ENCODE data around the gene PARD6B. TPM values are rescaled to one million over a fixed set of nuclear protein-coding genes. Genes with fewer than 3 reads are reported as not detected.

Gene PARD6B
- total and polyA plus RNA-seq, 2 of the 13 experiments (the other 11 are each of a cell fraction or from before 2014, with no cell fraction given): 6.9 to 22.2 TPM

DNA sequence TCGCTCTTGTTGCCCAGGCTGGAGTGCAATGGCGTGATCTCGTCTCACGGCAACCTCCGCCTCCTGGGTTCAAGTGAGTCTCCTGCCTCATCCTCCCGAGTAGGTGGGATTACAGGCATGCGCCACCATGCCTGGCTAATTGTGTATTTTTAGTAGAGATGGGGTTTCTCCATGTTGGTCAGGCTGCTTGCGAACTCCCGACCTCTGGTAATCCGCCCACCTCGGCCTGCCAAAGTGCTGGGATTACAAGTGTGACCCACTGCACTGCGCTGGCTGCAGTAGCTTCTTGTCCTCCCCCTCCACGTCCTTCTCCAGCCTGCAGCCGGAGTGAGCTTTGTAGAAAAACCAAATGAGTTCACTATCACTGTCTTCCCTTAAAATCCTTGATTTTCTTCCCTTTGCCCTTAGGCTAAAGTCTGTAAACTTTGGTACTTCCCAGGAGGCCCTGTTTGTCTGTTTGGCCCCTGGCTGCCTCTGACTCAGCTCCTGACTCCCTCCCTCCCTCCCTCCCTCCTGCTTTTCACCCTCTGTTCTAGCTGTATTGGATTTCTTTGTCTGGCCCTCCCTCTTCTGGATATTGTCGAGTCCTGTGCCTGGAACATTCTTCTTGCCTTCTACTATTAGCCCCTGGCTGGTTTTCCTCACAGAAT is 12.9 kb downstream of the PARD6B start (continued):
- TF ChIP-seq TCF12 (IDR thresholded peaks at IDR 0.05) (no peak), TCF12 (CRISPR knock-in tag; IDR thresholded peaks at IDR 0.05) (peak; percentile 43; the same call in 1 of the 2 replicates), PHF21A (CRISPR knock-in tag; IDR thresholded peaks at IDR 0.05) (peak; percentile 94), ZBTB38 (CRISPR knock-in tag; IDR thresholded peaks at IDR 0.05) (peak; percentile 96), ELF4 (CRISPR knock-in tag; IDR thresholded peaks at IDR 0.05; ENCODE audit: borderline replicate concordance) (no peak), ZNF225 (CRISPR knock-in tag; IDR thresholded peaks at IDR 0.05) (peak; percentile 43; the same call in 1 of the 2 replicates), HCFC1 (IDR thresholded peaks at IDR 0.05; ENCODE audit: low read depth, low read length) (no peak; the same call in 1 of the 2 replicates), SRSF4 (IDR thresholded peaks at IDR 0.05; ENCODE audit: low read depth, low read length, poor library complexity, severe bottlenecking) (no peak), LCORL (IDR thresholded peaks at IDR 0.05) (peak; percentile 43; the same call in 1 of the 2 replicates), LCORL (CRISPR knock-in tag; IDR thresholded peaks at IDR 0.05) (peak; percentile 97), CBX5 (CRISPR knock-in tag; IDR thresholded peaks at IDR 0.05; ENCODE audit: borderline replicate concordance) (peak; percentile 76; the same call in 1 of the 2 replicates), TOPORS (CRISPR knock-in tag; IDR thresholded peaks at IDR 0.05) (peak; percentile 65), ZNF556 (CRISPR knock-in tag; IDR thresholded peaks at IDR 0.05; ENCODE audit: borderline replicate concordance) (no peak; the same call in 1 of the 2 replicates), JDP2 (CRISPR knock-in tag; IDR thresholded peaks at IDR 0.05; ENCODE audit: borderline replicate concordance) (no peak), ZNF670 (CRISPR knock-in tag; IDR thresholded peaks at IDR 0.05; ENCODE audit: borderline replicate concordance) (peak; percentile 76; the same call in 1 of the 2 replicates), REPIN1 (CRISPR knock-in tag; IDR thresholded peaks at IDR 0.05; ENCODE audit: borderline replicate concordance, low read depth) (peak; percentile 90), ZNF772 (CRISPR knock-in tag; IDR thresholded peaks at IDR 0.05) (peak; percentile 84), ZNF44 (CRISPR knock-in tag; IDR thresholded peaks at IDR 0.05) (peak; percentile 82; the same call in 1 of the 2 replicates), KDM3A (CRISPR knock-in tag; IDR thresholded peaks at IDR 0.05; ENCODE audit: low read depth) (peak; percentile 95; the same call in 1 of the 2 replicates), ZNF614 (CRISPR knock-in tag; IDR thresholded peaks at IDR 0.05; ENCODE audit: borderline replicate concordance) (peak; percentile 83; the same call in 1 of the 2 replicates), POLR2AphosphoS5 (IDR thresholded peaks at IDR 0.05; ENCODE audit: low read depth, low read length) (peak; percentile 62), NPAS2 (CRISPR knock-in tag; IDR thresholded peaks at IDR 0.05; ENCODE audit: borderline replicate concordance) (no peak), ZNF766 (CRISPR knock-in tag; IDR thresholded peaks at IDR 0.05; ENCODE audit: borderline replicate concordance) (no peak)
- TF ChIP-seq, protein P1, sequence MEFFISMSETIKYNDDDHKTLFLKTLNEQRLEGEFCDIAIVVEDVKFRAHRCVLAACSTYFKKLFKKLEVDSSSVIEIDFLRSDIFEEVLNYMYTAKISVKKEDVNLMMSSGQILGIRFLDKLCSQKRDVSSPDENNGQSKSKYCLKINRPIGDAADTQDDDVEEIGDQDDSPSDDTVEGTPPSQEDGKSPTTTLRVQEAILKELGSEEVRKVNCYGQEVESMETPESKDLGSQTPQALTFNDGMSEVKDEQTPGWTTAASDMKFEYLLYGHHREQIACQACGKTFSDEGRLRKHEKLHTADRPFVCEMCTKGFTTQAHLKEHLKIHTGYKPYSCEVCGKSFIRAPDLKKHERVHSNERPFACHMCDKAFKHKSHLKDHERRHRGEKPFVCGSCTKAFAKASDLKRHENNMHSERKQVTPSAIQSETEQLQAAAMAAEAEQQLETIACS (CRISPR knock-in tag; IDR thresholded peaks at IDR 0.05): 0 out of 2 replicates have a peak, but pooled peaks have one; percentile 10
- TF ChIP-seq, protein P2, sequence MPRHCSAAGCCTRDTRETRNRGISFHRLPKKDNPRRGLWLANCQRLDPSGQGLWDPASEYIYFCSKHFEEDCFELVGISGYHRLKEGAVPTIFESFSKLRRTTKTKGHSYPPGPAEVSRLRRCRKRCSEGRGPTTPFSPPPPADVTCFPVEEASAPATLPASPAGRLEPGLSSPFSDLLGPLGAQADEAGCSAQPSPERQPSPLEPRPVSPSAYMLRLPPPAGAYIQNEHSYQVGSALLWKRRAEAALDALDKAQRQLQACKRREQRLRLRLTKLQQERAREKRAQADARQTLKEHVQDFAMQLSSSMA (CRISPR knock-in tag; IDR thresholded peaks at IDR 0.05): no peak
- TF ChIP-seq, protein P3, sequence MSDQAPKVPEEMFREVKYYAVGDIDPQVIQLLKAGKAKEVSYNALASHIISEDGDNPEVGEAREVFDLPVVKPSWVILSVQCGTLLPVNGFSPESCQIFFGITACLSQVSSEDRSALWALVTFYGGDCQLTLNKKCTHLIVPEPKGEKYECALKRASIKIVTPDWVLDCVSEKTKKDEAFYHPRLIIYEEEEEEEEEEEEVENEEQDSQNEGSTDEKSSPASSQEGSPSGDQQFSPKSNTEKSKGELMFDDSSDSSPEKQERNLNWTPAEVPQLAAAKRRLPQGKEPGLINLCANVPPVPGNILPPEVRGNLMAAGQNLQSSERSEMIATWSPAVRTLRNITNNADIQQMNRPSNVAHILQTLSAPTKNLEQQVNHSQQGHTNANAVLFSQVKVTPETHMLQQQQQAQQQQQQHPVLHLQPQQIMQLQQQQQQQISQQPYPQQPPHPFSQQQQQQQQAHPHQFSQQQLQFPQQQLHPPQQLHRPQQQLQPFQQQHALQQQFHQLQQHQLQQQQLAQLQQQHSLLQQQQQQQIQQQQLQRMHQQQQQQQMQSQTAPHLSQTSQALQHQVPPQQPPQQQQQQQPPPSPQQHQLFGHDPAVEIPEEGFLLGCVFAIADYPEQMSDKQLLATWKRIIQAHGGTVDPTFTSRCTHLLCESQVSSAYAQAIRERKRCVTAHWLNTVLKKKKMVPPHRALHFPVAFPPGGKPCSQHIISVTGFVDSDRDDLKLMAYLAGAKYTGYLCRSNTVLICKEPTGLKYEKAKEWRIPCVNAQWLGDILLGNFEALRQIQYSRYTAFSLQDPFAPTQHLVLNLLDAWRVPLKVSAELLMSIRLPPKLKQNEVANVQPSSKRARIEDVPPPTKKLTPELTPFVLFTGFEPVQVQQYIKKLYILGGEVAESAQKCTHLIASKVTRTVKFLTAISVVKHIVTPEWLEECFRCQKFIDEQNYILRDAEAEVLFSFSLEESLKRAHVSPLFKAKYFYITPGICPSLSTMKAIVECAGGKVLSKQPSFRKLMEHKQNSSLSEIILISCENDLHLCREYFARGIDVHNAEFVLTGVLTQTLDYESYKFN (CRISPR knock-in tag; conservative IDR thresholded peaks at IDR 0.05): peak; percentile 98

All from HepG2 (cell line).